Measurements from ENCODE around the gene POU2AF3. TPM values are rescaled to one million over a fixed set of nuclear protein-coding genes. Genes with fewer than 3 reads are reported as not detected.

Gene POU2AF3
- total RNA-seq, 4 donors from 2014 or later, result 0.22 to 0.58 (median 0.46) TPM; not detected in 1

DNA sequence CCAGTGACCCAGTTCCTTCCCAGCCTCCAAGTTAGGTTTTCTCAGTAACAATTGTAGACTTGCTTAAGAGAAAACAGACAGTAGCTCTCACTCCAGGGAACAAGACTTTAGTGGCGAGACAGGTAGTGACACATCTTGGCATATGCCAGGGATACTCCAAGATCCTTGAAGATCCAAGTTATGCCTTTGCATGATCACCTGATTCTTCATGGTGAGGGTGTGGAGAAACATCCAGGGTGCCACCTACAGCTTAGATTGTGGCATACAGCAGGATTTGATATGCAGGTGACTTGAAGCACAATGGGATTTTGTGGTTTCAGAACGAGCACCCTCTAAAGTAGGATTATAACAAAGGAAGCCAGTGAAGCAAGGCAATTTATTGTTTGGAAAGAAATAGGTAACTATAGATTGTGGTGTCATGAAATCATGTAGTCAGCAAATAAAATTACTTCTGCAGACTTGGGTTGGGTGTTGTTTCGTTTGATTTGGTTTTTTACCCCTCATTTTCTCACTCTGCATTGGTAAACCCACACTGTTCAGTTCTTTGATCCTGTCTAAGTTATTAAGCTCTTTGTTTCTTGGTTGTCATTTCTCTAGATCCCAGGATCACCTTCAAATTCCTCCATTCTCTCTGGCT, 9.2 kb downstream of the POU2AF3 start:
- H3K36me3 ChIP-seq, result no peaks in the 10 kb centered on the region
- peaks cover 0 to 3% of the 10 kb centered on the region in 2 donors for H3K4me1 ChIP-seq
- in situ Hi-C loops (cut with MboI; ENCODE audit: low sequenced_read_pairs in 4 of 4) (no loop called here), intact Hi-C loops (cut with DNase I; ENCODE audit: low total_unique reads) (no loop called here)
- DNase-seq (no peak), ATAC-seq (no peak)
- no peak overlapping the region for H3K4me3 ChIP-seq
- no peak overlapping the region for H3K27ac ChIP-seq
- TF ChIP-seq POLR2A (IDR thresholded peaks at IDR 0.05), result no peak
- TF ChIP-seq, protein P1, sequence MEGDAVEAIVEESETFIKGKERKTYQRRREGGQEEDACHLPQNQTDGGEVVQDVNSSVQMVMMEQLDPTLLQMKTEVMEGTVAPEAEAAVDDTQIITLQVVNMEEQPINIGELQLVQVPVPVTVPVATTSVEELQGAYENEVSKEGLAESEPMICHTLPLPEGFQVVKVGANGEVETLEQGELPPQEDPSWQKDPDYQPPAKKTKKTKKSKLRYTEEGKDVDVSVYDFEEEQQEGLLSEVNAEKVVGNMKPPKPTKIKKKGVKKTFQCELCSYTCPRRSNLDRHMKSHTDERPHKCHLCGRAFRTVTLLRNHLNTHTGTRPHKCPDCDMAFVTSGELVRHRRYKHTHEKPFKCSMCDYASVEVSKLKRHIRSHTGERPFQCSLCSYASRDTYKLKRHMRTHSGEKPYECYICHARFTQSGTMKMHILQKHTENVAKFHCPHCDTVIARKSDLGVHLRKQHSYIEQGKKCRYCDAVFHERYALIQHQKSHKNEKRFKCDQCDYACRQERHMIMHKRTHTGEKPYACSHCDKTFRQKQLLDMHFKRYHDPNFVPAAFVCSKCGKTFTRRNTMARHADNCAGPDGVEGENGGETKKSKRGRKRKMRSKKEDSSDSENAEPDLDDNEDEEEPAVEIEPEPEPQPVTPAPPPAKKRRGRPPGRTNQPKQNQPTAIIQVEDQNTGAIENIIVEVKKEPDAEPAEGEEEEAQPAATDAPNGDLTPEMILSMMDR (IDR thresholded peaks at IDR 0.05 in 4 of 5, conservative IDR thresholded peaks at IDR 0.05 in 1 of 5), result no peak
- no peaks in the 10 kb centered on the region for H3K27me3 ChIP-seq
- no peaks in the 10 kb centered on the region for H3K9me3 ChIP-seq

DNA sequence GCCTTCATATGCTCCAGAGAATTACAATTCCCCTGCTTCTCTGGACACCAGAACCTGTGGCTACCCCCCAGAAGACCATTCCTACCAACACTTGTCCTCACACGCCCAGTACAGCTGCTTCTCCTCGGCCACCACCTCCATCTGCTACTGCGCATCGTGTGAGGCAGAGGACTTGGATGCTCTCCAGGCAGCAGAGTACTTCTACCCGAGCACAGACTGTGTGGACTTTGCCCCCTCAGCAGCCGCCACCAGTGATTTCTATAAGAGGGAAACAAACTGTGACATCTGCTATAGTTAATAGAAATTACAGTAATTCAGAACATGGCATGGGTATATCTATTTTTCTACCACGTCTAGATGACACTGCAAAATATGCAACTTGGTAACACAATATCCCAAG, 9.8 kb downstream of the POU2AF3 start:
- in situ Hi-C loops (cut with MboI; ENCODE audit: low sequenced_read_pairs in 4 of 4), result no loop called here

DNA sequence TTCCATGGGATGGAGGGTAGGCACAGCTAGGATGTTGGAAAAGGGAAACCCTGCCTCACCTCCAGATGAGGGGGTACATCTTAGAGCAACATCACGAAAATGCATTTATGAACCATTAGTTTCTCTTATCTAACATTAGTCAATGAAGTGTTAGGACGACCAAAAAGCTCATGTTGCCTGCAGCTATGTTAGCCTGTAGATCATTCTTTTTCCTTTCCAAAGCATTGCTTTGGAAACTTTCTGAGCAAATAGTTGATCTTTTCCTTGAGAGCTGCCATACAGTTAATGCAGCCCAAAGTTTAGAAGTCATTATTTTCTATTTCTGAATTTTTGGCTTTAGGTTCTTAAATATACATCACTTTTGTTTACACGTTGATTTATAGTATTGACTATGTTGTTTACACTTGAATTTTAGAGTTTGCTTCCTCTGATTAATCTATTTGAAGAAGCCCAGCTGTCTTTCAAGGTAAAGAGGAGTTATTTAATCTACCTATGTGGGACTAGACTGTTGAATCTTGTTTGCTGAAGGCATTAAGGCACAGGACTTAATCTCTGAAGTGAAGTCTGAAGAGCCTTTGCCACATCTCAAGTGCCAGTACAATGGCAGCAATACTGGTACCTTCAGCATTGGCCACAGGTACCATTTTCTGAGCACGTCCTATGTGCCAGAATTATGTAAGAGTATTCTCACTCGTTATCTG, 11.0 kb downstream of the POU2AF3 start:
- Histone ChIP-seq H3K4me3 (no peak overlapping the region), H3K27ac (no peak overlapping the region), H3K4me1 (peaks cover 0 to 3% of the 10 kb centered on the region in 2 donors), H3K36me3 (no peaks in the 10 kb centered on the region), H3K9me3 (no peaks in the 10 kb centered on the region), H3K27me3 (no peaks in the 10 kb centered on the region)
- ATAC-seq (no peak), DNase-seq (no peak)
- intact Hi-C loops (cut with DNase I; ENCODE audit: low total_unique reads), result no loop called here
- in situ Hi-C loops (cut with MboI; ENCODE audit: low sequenced_read_pairs in 4 of 4), result no loop called here
- TF ChIP-seq, protein P1 (IDR thresholded peaks at IDR 0.05 in 4 of 5, conservative IDR thresholded peaks at IDR 0.05 in 1 of 5), result no peak
- no peak for TF ChIP-seq POLR2A (IDR thresholded peaks at IDR 0.05)

More for the DNA sequence above, 9.8 kb downstream of the POU2AF3 start:
- no peaks in the 10 kb centered on the region for H3K36me3 ChIP-seq
- DNase-seq (no peak), ATAC-seq (no peak)
- no peak overlapping the region for H3K4me3 ChIP-seq
- H3K27me3 ChIP-seq, result no peaks in the 10 kb centered on the region
- intact Hi-C loops (cut with DNase I; ENCODE audit: low total_unique reads), result no loop called here
- no peak overlapping the region for H3K27ac ChIP-seq
- H3K4me1 ChIP-seq, result peaks cover 0 to 3% of the 10 kb centered on the region in 2 donors
- TF ChIP-seq, protein P1 (IDR thresholded peaks at IDR 0.05 in 4 of 5, conservative IDR thresholded peaks at IDR 0.05 in 1 of 5), result no peak
- no peak for TF ChIP-seq POLR2A (IDR thresholded peaks at IDR 0.05)
- H3K9me3 ChIP-seq, result no peaks in the 10 kb centered on the region

DNA sequence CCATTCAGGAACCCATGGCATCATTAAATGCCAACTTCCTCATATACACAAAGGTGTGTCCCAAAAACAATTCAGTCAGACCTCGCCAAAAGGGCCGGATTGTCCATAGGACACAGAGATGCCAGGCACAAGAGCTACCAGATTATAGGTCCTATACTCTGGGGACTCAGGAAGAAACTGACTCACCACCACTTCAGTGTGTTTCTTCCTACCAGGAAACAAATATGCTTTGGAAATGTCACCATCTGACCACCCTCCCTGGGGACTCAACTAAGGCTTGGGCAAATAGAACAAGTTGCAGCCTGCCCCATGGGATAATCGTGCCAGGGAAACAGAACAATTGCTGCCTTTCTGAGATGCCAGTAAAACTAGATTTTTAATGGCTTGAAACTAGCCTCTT, 11.7 kb downstream of the POU2AF3 start:
- no peak for TF ChIP-seq POLR2A (IDR thresholded peaks at IDR 0.05)
- TF ChIP-seq, protein P1 (IDR thresholded peaks at IDR 0.05 in 4 of 5, conservative IDR thresholded peaks at IDR 0.05 in 1 of 5), result no peak
- Histone ChIP-seq H3K4me3 (no peak overlapping the region), H3K4me1 (peaks cover 0 to 3% of the 10 kb centered on the region in 2 donors), H3K36me3 (no peaks in the 10 kb centered on the region), H3K27ac (no peak overlapping the region), H3K9me3 (no peaks in the 10 kb centered on the region), H3K27me3 (no peaks in the 10 kb centered on the region)
- intact Hi-C loops (cut with DNase I; ENCODE audit: low total_unique reads) (no loop called here), in situ Hi-C loops (cut with MboI; ENCODE audit: low sequenced_read_pairs in 4 of 4) (no loop called here)
- ATAC-seq, result no peak
- no peak for DNase-seq

Measured in gastrocnemius medialis (tissue), 4 donors.